HFF-Myc (cell line): ENCODE data around the gene GRK3.

Experiments
- DNase-seq: peaks from one replicate; pipeline ENCODE4 v3.0.0-alpha.2; 2011; ENCODE audit warnings: low read depth; ENCODE audit errors: extremely low read depth
- H3K4me3 ChIP-seq: replicated peaks from 2 replicates; pipeline ENCODE4 v1.5.1; 2011; ENCODE audit warnings: low read depth, mild to moderate bottlenecking, control low read depth, low read length
- CTCF ChIP-seq: IDR thresholded peaks from 2 replicates; pipeline ENCODE4 v1.5.1; 2012; ENCODE audit warnings: mild to moderate bottlenecking, low read depth, low read length, control low read depth; ENCODE audit errors: missing control alignments

GRK3 gene

GRCh38 chr22:25766418-25766817 lies 201.9 kb downstream of the GRK3 start:
- TF ChIP-seq CTCF, result no peak
- no peak overlapping the region for H3K4me3 ChIP-seq
- DNase-seq, result no peak

- no peak for TF ChIP-seq CTCF
- H3K4me3 ChIP-seq, result no peak overlapping the region
These were observed 205.9 kb downstream of the GRK3 start for GRCh38 chr22:25770333-25770732.

GRCh38 chr22:25772288-25772687 lies 207.8 kb downstream of the GRK3 start:
- no peak for DNase-seq
- H3K4me3 ChIP-seq, result no peak overlapping the region
- no peak for TF ChIP-seq CTCF

More at GRCh38 chr22:25770333-25770732, 205.9 kb downstream of the GRK3 start:
- DNase-seq, result no peak

- no peak overlapping the region for H3K4me3 ChIP-seq
- peak; percentile 65 for TF ChIP-seq CTCF
- DNase-seq, result no peak
These were observed 210.1 kb downstream of the GRK3 start for GRCh38 chr22:25774575-25775026.

GRCh38 chr22:25775531-25775930 lies 211.1 kb downstream of the GRK3 start:
- no peak for TF ChIP-seq CTCF
- no peak for DNase-seq
- H3K4me3 ChIP-seq, result no peak overlapping the region

GRCh38 chr22:25777411-25777810 lies 212.9 kb downstream of the GRK3 start:
- no peak for DNase-seq
- TF ChIP-seq CTCF, result no peak
- H3K4me3 ChIP-seq, result no peak overlapping the region

GRCh38 chr22:25777870-25778269 lies 213.4 kb downstream of the GRK3 start:
- H3K4me3 ChIP-seq, result no peak overlapping the region
- no peak for DNase-seq
- TF ChIP-seq CTCF, result peak; percentile 24
